Spleen (tissue), 7 donors: Measurements from ENCODE around the gene SLC1A2.

Experiments used
- CTCF ChIP-seq, 11 experiments: fragments of 200-600 bp in 7 of 11; fragments of 450-650 bp in 4 of 11; sonication (generic) in 4 of 11; IDR thresholded peaks in 8 of 11; conservative IDR thresholded peaks in 3 of 11; 1 replicate in 7 of 11; 2 replicates in 4 of 11; pipeline versions ENCODE4 v1.4.0 to v1.8.0; 2016 to 2021; ENCODE audit warnings: antibody characterized with exemption in 11 of 11, inconsistent platforms in 4 of 11, mild to moderate bottlenecking in 1 of 11
- POLR2A ChIP-seq, 3 donors: fragments of 450-650 bp; IDR thresholded peaks; one replicate each; pipeline ENCODE4 v1.5.1; 2017; ENCODE audit warnings: antibody characterized with exemption in 3 of 3, mild to moderate bottlenecking in 1 of 3
- POLR2AphosphoS5 ChIP-seq, 3 donors: sonication (generic); formaldehyde crosslinking; IDR thresholded peaks; one replicate each; pipeline ENCODE4 v1.5.1; 2017; ENCODE audit warnings: antibody characterized with exemption in 3 of 3
- donor health status: DM: no; HTN: no; CAD: no; lungs with moderate emphysema.
- donor health status: DM: no; HTN: no; CAD: no.
- donor health status: DM: no; HTN: no; CAD: no.

DNA sequence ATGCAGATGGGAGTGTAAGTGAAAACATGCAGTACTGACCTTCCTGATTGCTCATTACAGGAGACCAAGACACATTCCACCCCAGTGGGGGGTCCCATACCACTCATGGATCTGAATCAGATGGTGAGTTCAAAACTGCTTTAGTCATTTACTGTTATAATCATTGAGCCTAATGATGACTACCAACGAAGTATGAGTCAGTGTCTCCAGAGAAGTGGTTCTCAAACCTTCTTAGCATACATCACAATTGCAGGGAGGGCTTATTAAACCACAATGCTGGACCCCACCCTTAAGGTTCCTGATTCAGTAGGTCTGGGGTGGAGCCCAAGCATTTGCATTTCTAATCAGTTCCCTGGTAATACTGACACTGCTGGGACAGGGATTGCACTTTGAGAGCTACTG, 204.6 kb downstream of the SLC1A2 start:
- TF ChIP-seq POLR2A (IDR thresholded peaks at IDR 0.05) (no peak), CTCF (IDR thresholded peaks at IDR 0.05 in 8 of 11, conservative IDR thresholded peaks at IDR 0.05 in 3 of 11) (no peak), POLR2AphosphoS5 (IDR thresholded peaks at IDR 0.05) (no peak)
